Psoas muscle (tissue), 8 donors: ENCODE results near the gene PRR5L. TPM values are rescaled to one million over a fixed set of nuclear protein-coding genes. Genes with fewer than 3 reads are reported as not detected.
"Not testable (repeated sequence)": the region's sequence is repeated elsewhere in the genome, so short reads cannot be mapped to it uniquely, and the experiment has no call there.

Source experiments
- ATAC-seq, 4 donors: fragments of 200-7000 bp; cut with Tn5 transposase; one replicate each; pipeline ENCODE4 v1.9.1; 2020; ENCODE audit warnings: moderate library complexity in 3 of 4, mild to moderate bottlenecking in 2 of 4
- DNase-seq, 2 donors: peaks; one replicate each; pipeline ENCODE4 v3.0.0-alpha.2; 2020
- H3K27ac ChIP-seq: fragments of 200-600 bp; one replicate; pipeline ENCODE4 v1.8.0; 2022
- H3K27me3 ChIP-seq, 3 donors: fragments of 200-600 bp in 1 of 3; one replicate each; pipeline versions ENCODE4 v1.6.1 to v1.8.0; 2013 to 2022; ENCODE audit warnings: low read length in 2 of 3, mild to moderate bottlenecking in 2 of 3, moderate library complexity in 1 of 3; ENCODE audit not compliant: insufficient read depth in 3 of 3
- H3K36me3 ChIP-seq, 2 donors: fragments of 200-600 bp in 1 of 2; one replicate each; pipeline versions ENCODE4 v1.6.1 to v1.8.0; 2013 to 2022; ENCODE audit warnings: low read depth in 1 of 2, mild to moderate bottlenecking in 1 of 2, moderate library complexity in 1 of 2; ENCODE audit not compliant: insufficient read depth in 1 of 2
- H3K4me1 ChIP-seq: fragments of 200-600 bp; one replicate; pipeline ENCODE4 v1.8.0; 2022
- H3K4me3 ChIP-seq: fragments of 200-600 bp; one replicate; pipeline ENCODE4 v1.8.0; 2022; ENCODE audit warnings: mild to moderate bottlenecking
- H3K9me3 ChIP-seq: fragments of 200-600 bp; one replicate; pipeline ENCODE4 v1.8.0; 2022
- CTCF ChIP-seq: fragments of 200-600 bp; IDR thresholded peaks from one replicate; pipeline ENCODE4 v1.8.0; 2022; ENCODE audit warnings: antibody characterized with exemption
- WGBS, 3 donors: extraction: QIAGEN DNeasy Blood & Tissue Kit; methylation state at CpG; one replicate each; pipeline versions ENCODE4 v1.1.6 to v1.1.7; 2013; 5-methylcytosine and 5-hydroxymethylcytosine counted together
- intact Hi-C, 2 donors: fragments of 100-400 bp; cut with DNase I; formaldehyde crosslinking; loops; one replicate each; pipeline versions ENCODE4 v1.11.0 to v1.14.2; 2022
- polyA plus RNA-seq, 3 donors: library from polyadenylated mRNA; stranded (reverse); fragments of 200-250 nt; gene quantifications; one replicate each; pipeline ENCODE4 v1.2.3, GENCODE V29; 2013
- total RNA-seq, 4 donors: library from RNA; stranded (reverse); fragmentation: NEBNext Ultra II Directional in 2 of 4; extraction: Animal tissue kit (Norgen Biotek cat#: 25700) in 2 of 4; gene quantifications; one replicate each; pipeline versions ENCODE4 v1.2.1 to v1.2.4, GENCODE V29; 2021 to 2023
- donor health status: healthy with polysubstance abuse.
- donor health status: DM: no; HTN: no; CAD: no; lungs with moderate emphysema.
- donor health status: Bipolar disorder and iron deficiency.
- donor health status: healthy.
- donor health status: DM: yes; HTN: yes; CAD: no.
- donor health status: DM: no; HTN: no; CAD: no.
- donor health status: DM: no; HTN: no; CAD: no.
- donor health status: DM: yes; HTN: yes; CAD: no.

PRR5L gene
- total and polyA plus RNA-seq, 7 donors = 0.39 to 2.5 (median 0.86) TPM

- no peaks in the 10 kb centered on the region for H3K36me3 ChIP-seq
- H3K27ac ChIP-seq = no peak overlapping the region
- WGBS, 3 donors = 41 to 73% (median 46%) methylated on average over 2 of the region's 2 CpGs
- ATAC-seq = no peak
- intact Hi-C loops = no loop called here
- H3K9me3 ChIP-seq = no peaks in the 10 kb centered on the region
- no peak overlapping the region for H3K4me3 ChIP-seq
- TF ChIP-seq CTCF = no peak
- no peaks in the 10 kb centered on the region for H3K4me1 ChIP-seq
- DNase-seq = no peak
- no peaks in the 10 kb centered on the region for H3K27me3 ChIP-seq
Observed at GRCh38 chr11:36317992-36318391, 21.9 kb downstream of the PRR5L start.

DNA sequence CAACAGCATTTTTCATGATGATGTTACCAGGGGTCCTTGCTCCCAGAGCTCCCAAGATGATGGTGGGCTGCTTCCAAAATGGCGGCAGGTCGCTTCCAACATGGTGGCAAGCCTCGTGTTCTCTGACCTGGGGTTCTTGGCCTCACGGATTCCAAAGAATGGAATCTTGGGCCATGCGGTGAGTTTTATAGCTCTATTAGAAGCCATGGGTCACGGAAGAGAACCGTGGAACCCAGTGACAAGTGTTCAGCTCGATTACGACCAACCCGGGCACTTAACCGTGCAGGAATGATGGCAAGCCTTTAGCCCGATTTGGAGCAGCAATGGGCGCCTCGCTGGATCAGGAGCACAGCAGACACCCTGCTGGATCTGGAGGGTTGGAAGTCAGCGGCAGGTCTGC lies 28.9 kb downstream of the PRR5L start:
- H3K4me1 ChIP-seq, ATAC-seq, H3K27ac ChIP-seq, H3K4me3 ChIP-seq, DNase-seq, H3K9me3 ChIP-seq, intact Hi-C loops, H3K36me3 ChIP-seq, H3K27me3 ChIP-seq: not testable (repeated sequence)
- WGBS, 3 donors = 94 to 98% (median 95%) methylated on average over 15 of the region's 15 CpGs

GRCh38 chr11:36325403-36325802 lies 29.3 kb downstream of the PRR5L start:
- intact Hi-C loops, H3K27ac ChIP-seq, H3K4me3 ChIP-seq, H3K36me3 ChIP-seq, H3K4me1 ChIP-seq, DNase-seq, H3K27me3 ChIP-seq, ATAC-seq, H3K9me3 ChIP-seq: not testable (repeated sequence)
- WGBS, 3 donors = 92% methylated on average over 5 of the region's 5 CpGs

DNA sequence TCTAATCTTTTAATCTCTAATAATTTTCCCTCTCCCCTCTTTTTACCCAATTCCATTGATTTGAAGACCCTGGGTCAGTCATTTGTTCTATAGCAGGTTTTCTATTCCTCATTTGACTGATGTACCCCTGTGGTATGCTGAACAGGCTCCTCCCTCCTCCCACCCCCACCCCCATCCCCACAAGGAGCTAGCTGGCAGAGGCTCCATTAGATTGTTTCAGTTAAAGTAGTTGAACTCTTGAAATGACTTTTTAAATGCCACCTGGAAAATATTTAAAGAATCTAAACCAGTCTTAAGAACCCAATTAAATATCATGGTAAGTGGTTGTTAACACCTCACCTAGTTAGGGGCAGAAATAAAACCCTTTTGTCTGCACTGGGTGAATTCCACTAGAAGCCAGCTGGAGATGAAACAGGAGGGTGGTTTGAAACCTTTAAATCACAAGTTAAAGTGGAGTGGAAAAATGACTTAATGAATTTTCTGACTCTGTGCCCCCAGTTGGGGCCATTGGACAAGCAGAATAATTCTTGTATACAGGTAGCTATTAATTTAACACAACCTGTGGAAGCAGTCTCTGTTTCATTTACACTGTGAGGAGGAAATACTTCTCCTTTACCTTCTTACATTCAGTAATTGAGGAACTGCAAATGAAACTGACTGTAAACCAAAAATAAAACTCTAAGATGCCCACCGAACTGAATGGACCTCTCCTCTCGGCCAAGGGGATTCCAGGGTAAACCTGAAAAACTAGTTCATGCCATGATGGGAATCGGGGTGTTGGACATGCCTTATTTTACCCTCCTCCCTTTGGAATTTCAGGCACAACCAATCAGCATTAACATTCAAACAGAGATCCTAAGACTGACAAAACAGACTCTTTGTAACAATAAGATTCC lies 30.7 kb downstream of the PRR5L start:
- intact Hi-C loops = no loop called here
- H3K4me1 ChIP-seq = no peaks in the 10 kb centered on the region
- no peaks in the 10 kb centered on the region for H3K9me3 ChIP-seq
- H3K27ac ChIP-seq = no peak overlapping the region
- no peaks in the 10 kb centered on the region for H3K27me3 ChIP-seq
- ATAC-seq (no peak), DNase-seq (no peak)
- 67 to 92% (median 87%) methylated on average over 3 of the region's 3 CpGs for WGBS, 3 donors
- H3K36me3 ChIP-seq = no peaks in the 10 kb centered on the region
- H3K4me3 ChIP-seq = no peak overlapping the region
- no peak for TF ChIP-seq CTCF

GRCh38 chr11:36328966-36329673 lies 33.0 kb downstream of the PRR5L start:
- TF ChIP-seq CTCF = no peak
- Histone ChIP-seq H3K4me3 (no peak overlapping the region), H3K27ac (no peak overlapping the region), H3K27me3 (no peaks in the 10 kb centered on the region), H3K36me3 (no peaks in the 10 kb centered on the region), H3K4me1 (no peaks in the 10 kb centered on the region), H3K9me3 (no peaks in the 10 kb centered on the region)
- intact Hi-C loops = no loop called here
- WGBS, 3 donors = 79 to 90% (median 81%) methylated on average over 2 of the region's 2 CpGs
- ATAC-seq = no peak
- no peak for DNase-seq
